T-helper 2 cell treated with Interferon-gamma antibody and Interleukin-4, amounts not matched to agents 5 μg/mL and 100 μg/mL, for 36 hours (primary cell): Measurements from ENCODE around the gene ADAMTS12.
"Not testable (repeated sequence)": the region's sequence is repeated elsewhere in the genome, so short reads cannot be mapped to it uniquely, and the experiment has no call there.

ENCODE experiments used
- DNase-seq: peaks from one replicate; pipeline ENCODE4 v3.0.0; 2021; ENCODE audit warnings: low spot score
- H3K27ac Mint-ChIP-seq: one replicate; pipeline ENCODE4 v1.8.0; 2021; ENCODE audit warnings: mild to moderate bottlenecking, mixed read lengths
- H3K27me3 Mint-ChIP-seq: one replicate; pipeline ENCODE4 v1.8.0; 2021; ENCODE audit warnings: low read depth, mixed read lengths
- H3K36me3 Mint-ChIP-seq: one replicate; pipeline ENCODE4 v1.8.0; 2021; ENCODE audit warnings: low read depth, mixed read lengths
- H3K4me1 Mint-ChIP-seq: one replicate; pipeline ENCODE4 v1.8.0; 2021; ENCODE audit warnings: low read depth, mixed read lengths
- H3K4me3 Mint-ChIP-seq: one replicate; pipeline ENCODE4 v1.8.0; 2022; ENCODE audit warnings: mild to moderate bottlenecking, moderate library complexity, mixed read lengths
- H3K9me3 Mint-ChIP-seq: one replicate; pipeline ENCODE4 v1.8.0; 2021; ENCODE audit warnings: mixed read lengths

The ADAMTS12 gene

GRCh38 chr5:33931136-33931535 lies 39.3 kb upstream of the ADAMTS12 start:
- Mint-ChIP-seq H3K4me3 (no peak overlapping the region), H3K27ac (no peak overlapping the region), H3K27me3 (peaks cover 11% of the 10 kb centered on the region), H3K9me3 (no peaks in the 10 kb centered on the region), H3K4me1 (peaks cover 4% of the 10 kb centered on the region), H3K36me3 (no peaks in the 10 kb centered on the region)
- no peak for DNase-seq

- no peak for DNase-seq
- Mint-ChIP-seq H3K4me3 (no peak overlapping the region), H3K4me1 (no peaks in the 10 kb centered on the region), H3K27ac (no peak overlapping the region), H3K9me3 (no peaks in the 10 kb centered on the region), H3K27me3 (peaks cover 2% of the 10 kb centered on the region), H3K36me3 (no peaks in the 10 kb centered on the region)
Observed at GRCh38 chr5:33929925-33930690, 38.3 kb upstream of the ADAMTS12 start.

- no peaks in the 10 kb centered on the region for H3K36me3 Mint-ChIP-seq
- no peak overlapping the region for H3K27ac Mint-ChIP-seq
- DNase-seq: no peak
- no peaks in the 10 kb centered on the region for H3K9me3 Mint-ChIP-seq
- H3K4me1 Mint-ChIP-seq: no peaks in the 10 kb centered on the region
- no peak overlapping the region for H3K4me3 Mint-ChIP-seq
- peaks cover 2% of the 10 kb centered on the region for H3K27me3 Mint-ChIP-seq
Observed at GRCh38 chr5:33928283-33928682, 36.5 kb upstream of the ADAMTS12 start.

- Mint-ChIP-seq H3K27me3 (peaks cover 5% of the 10 kb centered on the region), H3K9me3 (no peaks in the 10 kb centered on the region), H3K4me1 (no peaks in the 10 kb centered on the region), H3K36me3 (no peaks in the 10 kb centered on the region), H3K27ac (no peak overlapping the region), H3K4me3 (no peak overlapping the region)
- no peak for DNase-seq
Observed at GRCh38 chr5:33927685-33928084, 35.9 kb upstream of the ADAMTS12 start.

GRCh38 chr5:33925278-33925677 lies 33.5 kb upstream of the ADAMTS12 start:
- H3K36me3 Mint-ChIP-seq: no peaks in the 10 kb centered on the region
- DNase-seq: no peak
- no peaks in the 10 kb centered on the region for H3K4me1 Mint-ChIP-seq
- H3K4me3 Mint-ChIP-seq: no peak overlapping the region
- no peak overlapping the region for H3K27ac Mint-ChIP-seq
- H3K27me3 Mint-ChIP-seq: peaks cover 4% of the 10 kb centered on the region
- H3K9me3 Mint-ChIP-seq: no peaks in the 10 kb centered on the region

GRCh38 chr5:33921002-33921401 lies 29.2 kb upstream of the ADAMTS12 start:
- peaks cover 4% of the 10 kb centered on the region for H3K27me3 Mint-ChIP-seq
- no peaks in the 10 kb centered on the region for H3K4me1 Mint-ChIP-seq
- no peaks in the 10 kb centered on the region for H3K36me3 Mint-ChIP-seq
- H3K4me3 Mint-ChIP-seq: no peak overlapping the region
- no peak overlapping the region for H3K27ac Mint-ChIP-seq
- no peak for DNase-seq
- H3K9me3 Mint-ChIP-seq: peaks cover 2% of the 10 kb centered on the region

- not testable (repeated sequence) for H3K4me1 Mint-ChIP-seq, H3K27ac Mint-ChIP-seq, H3K27me3 Mint-ChIP-seq, DNase-seq, H3K4me3 Mint-ChIP-seq, H3K36me3 Mint-ChIP-seq
- H3K9me3 Mint-ChIP-seq: peaks cover 13% of the 10 kb centered on the region
Observed at GRCh38 chr5:33914844-33915243, 23.1 kb upstream of the ADAMTS12 start.

- not testable (repeated sequence) for H3K4me3 Mint-ChIP-seq, H3K36me3 Mint-ChIP-seq, H3K27ac Mint-ChIP-seq, DNase-seq, H3K27me3 Mint-ChIP-seq, H3K4me1 Mint-ChIP-seq
- peaks cover 36% of the 10 kb centered on the region for H3K9me3 Mint-ChIP-seq
Observed at GRCh38 chr5:33906248-33906647, 14.5 kb upstream of the ADAMTS12 start.

- no peak for DNase-seq
- Mint-ChIP-seq H3K27me3 (peaks cover 6% of the 10 kb centered on the region), H3K27ac (no peak overlapping the region), H3K9me3 (peaks cover 36% of the 10 kb centered on the region), H3K4me1 (no peaks in the 10 kb centered on the region), H3K4me3 (no peak overlapping the region), H3K36me3 (no peaks in the 10 kb centered on the region)
Observed at GRCh38 chr5:33905381-33905780, 13.6 kb upstream of the ADAMTS12 start.

GRCh38 chr5:33903118-33903517 lies 11.3 kb upstream of the ADAMTS12 start:
- Mint-ChIP-seq H3K27ac (no peak overlapping the region), H3K9me3 (peaks cover 27% of the 10 kb centered on the region), H3K36me3 (no peaks in the 10 kb centered on the region), H3K27me3 (peaks cover 7% of the 10 kb centered on the region), H3K4me3 (no peak overlapping the region), H3K4me1 (no peaks in the 10 kb centered on the region)
- DNase-seq: no peak

- H3K9me3 Mint-ChIP-seq: peaks cover 9% of the 10 kb centered on the region
- peaks cover 14% of the 10 kb centered on the region for H3K27me3 Mint-ChIP-seq
- DNase-seq: no peak
- no peaks in the 10 kb centered on the region for H3K36me3 Mint-ChIP-seq
- no peak overlapping the region for H3K27ac Mint-ChIP-seq
- no peaks in the 10 kb centered on the region for H3K4me1 Mint-ChIP-seq
- H3K4me3 Mint-ChIP-seq: no peak overlapping the region
Observed at GRCh38 chr5:33901156-33901555, 9.4 kb upstream of the ADAMTS12 start.

GRCh38 chr5:33894566-33894965 lies 2.8 kb upstream of the ADAMTS12 start:
- Mint-ChIP-seq H3K27me3 (peaks cover 53% of the 10 kb centered on the region), H3K27ac (no peak overlapping the region), H3K36me3 (no peaks in the 10 kb centered on the region), H3K4me1 (no peaks in the 10 kb centered on the region), H3K9me3 (no peaks in the 10 kb centered on the region), H3K4me3 (no peak overlapping the region)
- DNase-seq: no peak

- no peak for DNase-seq
- Mint-ChIP-seq H3K4me1 (no peaks in the 10 kb centered on the region), H3K36me3 (no peaks in the 10 kb centered on the region), H3K27ac (no peak overlapping the region), H3K27me3 (peaks cover 58% of the 10 kb centered on the region), H3K4me3 (no peak overlapping the region), H3K9me3 (no peaks in the 10 kb centered on the region)
Observed at GRCh38 chr5:33892620-33893137, 889 bp upstream of the ADAMTS12 start.

GRCh38 chr5:33891446-33891787 lies 373 bp downstream of the ADAMTS12 start:
- H3K4me1 Mint-ChIP-seq: no peaks in the 10 kb centered on the region
- H3K27ac Mint-ChIP-seq: no peak overlapping the region
- no peak overlapping the region for H3K4me3 Mint-ChIP-seq
- peaks cover 53% of the 10 kb centered on the region for H3K27me3 Mint-ChIP-seq
- DNase-seq: no peak
- H3K9me3 Mint-ChIP-seq: no peaks in the 10 kb centered on the region
- H3K36me3 Mint-ChIP-seq: no peaks in the 10 kb centered on the region
